Myocyte (in vitro differentiated cells): ENCODE data around the gene WASHC4. TPM values are rescaled to one million over a fixed set of nuclear protein-coding genes. Genes with fewer than 3 reads are reported as not detected.

Source experiments
- DNase-seq: peaks from one replicate; pipeline ENCODE4 v3.0.0-alpha.2; 2012; ENCODE audit warnings: low read depth
- total RNA-seq: library from RNA; depleted of rRNA; stranded (reverse); fragments of >200 nt; gene quantifications from 2 replicates; pipeline ENCODE4 v1.2.3, GENCODE V29; 2014

Gene WASHC4
- total RNA-seq, 1 donor from 2014 or later: 72.0 TPM

DNA sequence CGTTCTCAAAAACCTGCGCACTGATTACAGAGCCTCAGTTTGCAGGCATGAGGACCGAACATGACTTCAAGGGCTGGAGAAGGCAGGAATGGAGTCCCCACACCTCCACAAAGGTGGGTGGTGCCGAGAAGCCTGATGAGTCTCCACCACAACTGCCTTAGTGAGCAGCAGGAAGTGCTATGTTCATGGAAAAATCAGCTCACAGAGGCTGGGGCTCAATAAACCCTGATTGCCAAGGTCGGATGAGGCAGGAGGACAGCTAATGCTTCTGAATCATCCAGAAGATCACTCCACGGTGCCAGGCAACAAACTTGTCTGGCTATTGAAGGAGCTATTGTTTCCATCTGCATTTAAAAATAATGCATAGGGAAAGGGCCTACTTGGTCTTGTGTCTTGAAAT lies 97.4 kb downstream of the WASHC4 start:
- no peak for DNase-seq

DNA sequence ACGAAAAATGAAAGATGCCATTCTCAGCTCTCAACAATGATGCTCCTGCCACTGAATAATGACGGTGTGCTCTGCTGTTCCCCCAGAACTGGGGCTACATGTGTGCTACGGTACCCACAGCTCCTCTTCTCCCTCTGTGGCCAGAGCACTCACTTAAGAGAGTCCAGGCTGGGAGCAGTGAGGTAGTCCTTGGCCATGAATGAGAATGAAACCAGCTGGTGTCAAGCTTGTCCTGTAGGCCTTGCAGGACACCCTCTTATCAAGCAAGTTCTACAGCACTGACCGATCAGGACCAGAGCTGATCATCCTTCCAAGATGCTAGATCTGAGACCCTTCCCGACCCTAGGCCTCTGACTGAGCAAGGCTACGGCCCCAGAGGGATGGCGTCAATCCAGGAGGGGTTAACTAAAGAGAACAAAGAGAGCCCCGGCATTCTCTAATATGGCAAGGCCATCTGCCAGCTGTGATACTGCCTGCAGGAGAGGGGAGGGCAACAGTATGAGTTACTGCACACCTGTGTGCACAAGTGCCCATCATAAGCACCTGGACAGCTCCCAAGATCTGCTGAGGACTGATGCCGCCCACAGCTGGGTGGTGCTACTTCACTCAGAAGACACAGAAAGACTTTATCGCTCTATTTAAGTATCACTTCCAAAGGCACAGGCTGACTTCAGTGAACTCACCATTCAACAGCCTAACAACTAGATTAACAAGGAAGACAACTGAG lies 98.0 kb downstream of the WASHC4 start:
- no peak for DNase-seq

DNA sequence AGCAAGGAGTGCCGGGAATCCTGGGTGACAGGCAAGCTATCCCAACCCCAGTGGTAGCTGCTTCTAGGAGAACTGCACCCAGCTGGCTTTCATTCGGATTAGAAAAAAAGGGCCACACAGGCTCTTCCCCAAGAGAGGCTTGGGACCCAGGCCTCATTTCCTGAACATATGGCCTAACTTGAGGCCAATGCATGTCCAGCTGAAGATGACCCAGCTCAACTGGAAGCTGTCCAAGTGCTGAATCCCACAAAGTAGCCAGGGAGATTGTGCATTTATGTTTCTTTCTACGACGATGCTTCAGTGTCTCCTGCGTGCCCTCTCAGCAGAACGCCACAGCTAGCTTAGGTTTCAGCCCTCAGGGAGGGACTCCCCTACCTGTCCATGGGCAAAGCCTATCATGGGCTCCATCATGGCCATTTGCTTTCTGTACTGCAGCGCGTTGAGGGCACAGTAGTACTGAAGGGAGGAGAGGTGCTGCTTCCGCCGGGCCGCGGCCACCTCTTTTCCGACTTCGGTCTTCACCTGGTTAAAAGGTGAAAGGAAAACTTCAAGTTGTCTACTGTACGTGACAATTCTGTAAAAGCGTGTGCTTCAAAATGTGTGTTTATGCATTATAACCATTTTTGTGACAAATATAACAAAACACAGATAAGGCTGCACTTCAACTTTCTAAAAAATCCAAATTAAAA lies 99.3 kb downstream of the WASHC4 start:
- no peak for DNase-seq

DNA sequence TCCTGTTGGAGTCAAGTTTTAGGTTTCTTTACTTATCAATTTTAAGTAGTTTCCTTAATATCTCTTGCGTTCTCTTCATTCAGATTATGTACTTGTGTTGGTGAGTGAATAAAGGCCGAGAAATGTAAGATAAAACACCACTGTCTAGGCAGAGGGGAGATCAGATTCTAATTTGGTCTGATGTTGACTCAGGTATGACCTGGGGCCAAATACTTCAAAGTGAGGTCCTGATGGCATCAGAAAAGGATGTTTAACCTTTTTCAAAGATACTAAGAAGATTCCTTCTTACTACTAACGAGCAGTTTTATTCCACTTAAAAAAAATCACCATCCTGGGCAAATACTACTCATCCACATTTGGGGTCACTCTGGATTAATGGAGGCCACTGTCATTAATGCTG lies 101.6 kb downstream of the WASHC4 start:
- DNase-seq: no peak

DNA sequence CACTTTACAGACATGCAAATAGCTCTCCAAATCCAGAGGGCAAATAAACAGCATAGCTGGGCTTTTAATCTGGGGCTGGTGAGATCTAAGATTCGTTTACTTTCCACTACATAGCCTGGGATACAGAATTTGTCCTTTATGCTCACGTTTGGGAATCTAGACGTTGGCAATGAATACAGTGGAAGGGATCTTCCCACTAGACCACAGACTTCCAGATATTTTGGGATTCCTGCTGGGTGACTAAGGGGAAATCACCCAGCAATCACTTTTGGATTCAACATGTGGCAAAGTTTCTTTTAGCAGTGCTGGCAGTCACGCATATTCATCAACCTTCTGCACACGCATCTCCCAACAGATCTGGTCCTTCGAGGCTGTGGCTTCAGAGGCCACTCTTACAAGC lies 104.9 kb downstream of the WASHC4 start:
- DNase-seq: peak; percentile 89

DNA sequence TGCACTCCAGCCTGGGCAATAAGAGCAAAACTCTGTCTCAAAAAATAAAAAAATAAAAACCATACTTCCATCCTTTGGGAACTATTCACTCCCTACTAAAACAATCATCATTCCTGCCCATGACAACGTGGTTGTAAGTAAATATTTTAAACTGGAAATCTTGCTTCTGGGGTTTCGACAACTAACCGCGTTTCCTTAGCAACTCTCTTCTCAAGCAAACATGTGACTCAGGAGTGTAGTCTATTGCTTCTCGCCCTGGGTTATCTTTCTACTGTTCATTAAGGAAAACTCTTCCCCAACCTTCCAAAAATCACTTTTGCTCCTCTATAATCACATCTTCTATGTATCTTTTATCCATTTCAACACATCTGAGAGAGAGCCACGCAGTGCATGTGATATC lies 106.6 kb downstream of the WASHC4 start:
- no peak for DNase-seq

DNA sequence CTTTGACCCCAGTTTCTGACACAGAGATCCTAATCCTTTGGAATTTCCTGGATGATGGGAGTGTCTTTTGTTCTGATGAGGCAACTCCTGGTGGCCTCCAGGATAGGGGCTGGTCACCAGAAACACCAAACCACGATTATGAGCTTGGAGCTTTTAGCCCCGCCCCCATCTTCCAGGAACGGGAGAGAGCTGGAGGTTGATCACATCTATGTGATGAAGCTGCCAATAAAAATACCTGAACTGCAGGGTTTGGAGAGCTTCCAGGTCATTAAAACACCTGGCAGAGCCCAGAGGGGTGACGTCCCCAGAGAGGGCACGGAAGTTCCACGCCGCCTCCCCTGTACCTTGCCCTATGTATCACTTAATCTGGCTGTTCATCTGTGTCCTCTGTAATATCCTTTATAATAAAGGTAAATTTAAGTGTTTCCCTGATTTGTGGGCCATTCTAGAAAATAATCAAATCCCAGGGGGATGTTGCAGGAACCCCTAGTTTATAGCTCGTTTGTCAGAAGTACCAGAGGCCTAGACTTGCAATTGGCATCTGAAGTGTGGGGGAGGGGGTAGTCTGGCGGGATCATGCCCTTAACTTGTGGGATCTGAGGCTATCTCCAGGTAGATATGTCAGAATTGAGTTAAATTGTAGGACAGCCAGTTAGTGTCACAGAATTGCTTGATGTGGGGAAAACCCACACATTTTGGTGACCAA lies 107.3 kb downstream of the WASHC4 start:
- peak; percentile 33 for DNase-seq

DNA sequence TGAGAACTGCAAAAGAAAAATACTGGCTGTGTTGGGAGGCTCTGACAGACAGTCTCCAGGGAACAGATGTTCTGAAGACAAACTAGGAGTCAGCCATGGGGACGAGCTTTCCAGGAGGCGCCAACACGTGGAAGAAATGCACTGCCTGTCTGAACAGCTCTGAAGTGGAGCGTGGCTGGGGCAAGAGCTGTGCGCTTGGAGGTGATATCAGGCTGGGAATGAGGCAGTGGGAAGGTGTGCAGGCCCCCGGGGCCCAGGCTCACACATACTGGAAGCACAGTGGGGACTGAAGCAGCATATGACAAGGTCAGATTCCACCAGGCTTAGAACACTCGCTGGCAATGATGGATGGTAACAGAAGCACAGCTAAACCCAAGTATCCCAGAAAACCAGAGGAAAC lies 110.9 kb downstream of the WASHC4 start:
- peak; percentile 54 for DNase-seq

Other genes with a start within 250 kb of the WASHC4 start
- 8.9 and 9.7 TPM in 2 replicates for gene SLC41A2, start 149.4 kb upstream of the WASHC4 start, total RNA-seq
- 3.9 and 6.1 TPM in 2 replicates for gene NOPCHAP1, start 121.4 kb upstream of the WASHC4 start, total RNA-seq
- 11.3 and 13.4 TPM in 2 replicates for gene ALDH1L2, start 23.3 kb upstream of the WASHC4 start, total RNA-seq
- 20.4 and 26.1 TPM in 2 replicates for gene APPL2, start 128.4 kb downstream of the WASHC4 start, total RNA-seq
- gene C12orf75, start 223.0 kb downstream of the WASHC4 start, total RNA-seq: 38.7 and 41.4 TPM in 2 replicates